Epithelial cell of prostate (primary cell): Measurements from ENCODE around the gene MRPL11.
A peak's percentile ranks its signal among the peaks of the same experiment; 100 is the strongest.

ENCODE experiments used
- DNase-seq: peaks from one replicate; pipeline ENCODE4 v3.0.0-alpha.2; 2011; ENCODE audit warnings: low read depth, low spot score
- H3K27ac ChIP-seq: fragments of 450-650 bp; 2 replicates; pipeline ENCODE4 v1.5.1; 2017; ENCODE audit warnings: mild to moderate bottlenecking

Gene MRPL11

DNA sequence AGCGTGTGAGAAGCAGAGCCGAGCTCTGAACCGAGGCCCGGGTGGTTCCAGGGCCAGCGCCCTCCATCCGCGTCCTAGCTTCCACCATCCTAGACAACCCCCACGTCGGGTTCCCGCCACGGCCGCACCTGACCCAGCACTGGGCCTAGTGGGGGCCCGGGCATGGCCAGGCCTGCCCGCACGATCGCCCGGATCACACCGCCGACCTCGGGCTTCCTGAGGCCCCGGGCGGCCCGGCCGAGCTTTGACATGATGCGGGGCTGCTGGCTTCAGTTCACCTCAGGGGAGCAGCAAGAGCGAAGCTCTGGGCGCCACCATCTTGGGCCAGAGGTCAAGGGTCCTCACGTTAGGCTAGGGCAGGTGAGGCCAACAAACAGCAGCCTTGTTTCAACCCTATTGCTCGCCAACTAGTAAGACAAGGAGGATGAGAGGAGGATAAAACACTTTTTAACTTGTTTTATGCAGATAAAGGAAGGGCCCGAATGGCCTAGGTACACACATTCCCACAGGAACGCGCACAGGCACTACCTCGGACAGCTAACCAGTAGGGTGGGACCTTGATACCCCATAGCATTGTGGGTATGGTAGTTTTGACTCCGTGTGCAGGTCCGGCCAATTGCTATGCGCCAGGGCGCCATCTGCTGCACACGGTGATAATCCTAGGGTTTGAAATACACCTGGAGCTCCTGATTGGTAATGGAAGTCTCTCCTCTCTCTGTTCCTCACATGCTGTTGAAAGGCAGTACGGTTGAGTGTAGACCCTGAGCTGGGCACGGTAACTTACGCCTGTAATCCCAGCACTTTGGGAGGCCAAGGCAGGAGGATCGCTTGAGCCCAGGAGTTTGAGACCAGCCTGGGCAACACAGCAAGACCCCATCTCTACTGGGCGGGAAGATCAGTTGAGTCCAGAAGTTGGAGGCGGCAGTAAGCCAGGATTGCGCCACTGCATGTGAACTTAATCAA is at the start of gene MRPL11:
Gene MRPL11 (minus strand): TSS at position 345 of the 963 bp plus-strand sequence. CDS start 94 bp downstream, at position 251.
- DNase-seq, result peak; percentile 70
- H3K27ac ChIP-seq, result peak within 1 kb of the TSS; percentile 60

DNA sequence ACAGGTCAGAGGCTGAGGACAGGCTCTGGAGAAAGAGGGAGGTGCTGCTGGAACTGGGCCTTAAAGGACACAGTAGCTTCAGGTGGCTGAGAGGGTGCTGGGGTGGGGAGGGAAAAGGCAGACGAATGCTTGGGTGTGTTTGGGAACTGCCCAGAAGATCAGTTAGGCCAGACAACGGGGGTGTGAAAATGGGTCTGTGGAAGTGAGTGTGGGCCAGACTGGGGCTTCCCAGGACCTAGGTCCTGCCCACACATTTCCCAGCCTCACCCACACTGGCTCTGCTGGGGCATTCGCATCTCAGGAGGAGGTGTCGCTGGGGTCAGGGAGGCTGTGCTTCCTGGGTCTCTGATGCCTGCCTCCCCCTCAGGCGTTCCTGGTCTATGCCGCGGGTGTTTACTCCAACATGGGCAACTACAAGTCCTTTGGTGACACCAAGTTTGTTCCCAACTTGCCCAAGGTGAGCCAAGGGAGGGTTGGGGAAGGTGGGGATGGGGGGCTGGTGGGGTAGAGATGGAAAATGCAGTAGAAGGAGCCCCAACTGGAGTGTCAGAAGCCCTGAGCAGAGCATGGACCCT is 46.2 kb upstream of the MRPL11 start:
- DNase-seq, result no peak
- H3K27ac ChIP-seq, result no peak overlapping the region

- DNase-seq, result peak; percentile 76
- H3K27ac ChIP-seq, result peak within 1 kb of the TSS; percentile 91
Observed at GRCh38 chr11:66480117-66480938, 41.7 kb upstream of the MRPL11 start, which contains the start of gene DPP3. TSS of gene DPP3 (plus strand) at chr11:66480434. CDS start at chr11:66482201, 1,767 bp downstream.

- no peak for DNase-seq
- peak overlapping the region; percentile 91 for H3K27ac ChIP-seq
Observed at GRCh38 chr11:66479394-66480116, 40.9 kb upstream of the MRPL11 start.

GRCh38 chr11:66478729-66479393 is 40.2 kb upstream of the MRPL11 start:
- H3K27ac ChIP-seq, result peak overlapping the region; percentile 91
- DNase-seq, result no peak

- DNase-seq, result no peak
- H3K27ac ChIP-seq, result no peak overlapping the region
Observed at GRCh38 chr11:66477263-66478201, 38.9 kb upstream of the MRPL11 start.

- no peak for DNase-seq
- H3K27ac ChIP-seq, result no peak overlapping the region
Observed at GRCh38 chr11:66476841-66477251, 38.2 kb upstream of the MRPL11 start.

- H3K27ac ChIP-seq, result no peak overlapping the region
- DNase-seq, result no peak
Observed at GRCh38 chr11:66476173-66476840, 37.7 kb upstream of the MRPL11 start.

GRCh38 chr11:66475349-66476172 is 36.9 kb upstream of the MRPL11 start:
- no peak overlapping the region for H3K27ac ChIP-seq
- DNase-seq, result no peak

GRCh38 chr11:66473608-66474515 is 35.2 kb upstream of the MRPL11 start:
- H3K27ac ChIP-seq, result no peak overlapping the region
- no peak for DNase-seq

DNA sequence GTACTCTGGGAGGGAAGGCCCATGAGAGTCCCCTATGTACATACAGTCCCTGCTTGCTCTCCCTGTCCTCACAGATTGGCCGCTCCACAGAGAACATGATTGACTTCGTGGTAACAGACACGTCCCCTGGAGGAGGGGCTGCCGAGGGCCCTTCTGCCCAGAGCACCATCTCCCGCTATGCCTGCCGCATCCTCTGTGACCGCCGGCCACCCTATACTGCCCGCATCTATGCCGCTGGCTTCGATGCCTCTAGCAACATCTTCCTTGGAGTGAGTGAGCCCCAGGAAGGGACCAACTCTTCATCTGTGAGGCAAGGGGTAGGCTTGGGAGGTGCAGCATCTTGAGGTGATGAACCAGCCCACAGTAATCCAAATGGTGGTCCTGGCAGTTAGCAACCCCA is 34.5 kb upstream of the MRPL11 start:
- no peak for DNase-seq
- no peak overlapping the region for H3K27ac ChIP-seq

GRCh38 chr11:66472054-66472453 is 33.4 kb upstream of the MRPL11 start:
- no peak for DNase-seq
- no peak overlapping the region for H3K27ac ChIP-seq

- DNase-seq, result no peak
- no peak overlapping the region for H3K27ac ChIP-seq
Observed at GRCh38 chr11:66471142-66471541, 32.5 kb upstream of the MRPL11 start.

DNA sequence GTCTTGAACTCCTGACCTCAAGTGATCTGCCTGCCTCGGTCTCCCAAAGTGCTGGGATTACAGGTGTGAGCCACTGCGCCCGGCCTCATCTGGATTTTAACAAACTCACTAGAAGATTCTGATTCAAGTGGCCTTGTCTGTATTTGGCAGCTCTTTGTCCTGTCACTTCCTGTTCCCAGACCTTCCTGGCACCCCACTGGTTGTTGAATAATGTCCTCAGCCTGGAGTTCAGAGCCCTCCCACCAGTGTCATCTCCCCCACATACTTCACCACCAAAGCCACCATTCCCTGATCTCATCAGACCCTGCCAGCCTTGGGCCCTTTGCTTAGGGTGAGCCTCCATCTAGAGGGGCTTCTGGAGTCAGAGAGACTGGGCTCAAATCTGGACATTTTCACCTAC is 31.4 kb upstream of the MRPL11 start:
- no peak for DNase-seq
- H3K27ac ChIP-seq, result no peak overlapping the region

- H3K27ac ChIP-seq, result no peak overlapping the region
- no peak for DNase-seq
Observed at GRCh38 chr11:66469441-66469840, 30.8 kb upstream of the MRPL11 start.

DNA sequence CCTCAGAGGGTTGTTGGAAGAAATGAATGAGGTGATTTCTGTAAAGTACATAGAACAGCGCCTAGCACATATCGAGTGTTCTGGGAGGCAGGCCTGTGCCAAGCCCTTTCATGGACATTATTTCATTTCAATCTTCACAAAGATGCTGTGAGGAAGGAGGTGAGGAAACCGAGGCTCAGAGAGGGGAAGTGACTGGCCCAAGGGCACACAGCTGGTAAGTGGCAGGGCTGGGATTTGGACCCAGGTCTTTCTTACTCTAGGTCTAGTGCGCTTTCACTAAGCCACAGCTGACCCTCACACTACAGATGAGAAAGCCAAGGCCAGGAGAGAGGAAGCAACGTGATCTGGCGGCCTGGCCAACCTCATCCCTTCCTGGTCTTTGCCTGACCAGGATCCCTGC is 30.0 kb upstream of the MRPL11 start:
- H3K27ac ChIP-seq, result no peak overlapping the region
- no peak for DNase-seq
